ENCODE data around the gene FBXO21. TPM values are rescaled to one million over a fixed set of nuclear protein-coding genes. Genes with fewer than 3 reads are reported as not detected.

FBXO21 gene
- total RNA-seq, 6 donors from 2014 or later = 38.2 to 122 (median 59.0) TPM

- H3K4me1 ChIP-seq = no peaks in the 10 kb centered on the region
- H3K36me3 ChIP-seq = peaks cover 54 to 100% (median 73%) of the 10 kb centered on the region in 4 donors
- no peak for DNase-seq
- no peak overlapping the region for H3K4me3 ChIP-seq
- TF ChIP-seq, protein P1, sequence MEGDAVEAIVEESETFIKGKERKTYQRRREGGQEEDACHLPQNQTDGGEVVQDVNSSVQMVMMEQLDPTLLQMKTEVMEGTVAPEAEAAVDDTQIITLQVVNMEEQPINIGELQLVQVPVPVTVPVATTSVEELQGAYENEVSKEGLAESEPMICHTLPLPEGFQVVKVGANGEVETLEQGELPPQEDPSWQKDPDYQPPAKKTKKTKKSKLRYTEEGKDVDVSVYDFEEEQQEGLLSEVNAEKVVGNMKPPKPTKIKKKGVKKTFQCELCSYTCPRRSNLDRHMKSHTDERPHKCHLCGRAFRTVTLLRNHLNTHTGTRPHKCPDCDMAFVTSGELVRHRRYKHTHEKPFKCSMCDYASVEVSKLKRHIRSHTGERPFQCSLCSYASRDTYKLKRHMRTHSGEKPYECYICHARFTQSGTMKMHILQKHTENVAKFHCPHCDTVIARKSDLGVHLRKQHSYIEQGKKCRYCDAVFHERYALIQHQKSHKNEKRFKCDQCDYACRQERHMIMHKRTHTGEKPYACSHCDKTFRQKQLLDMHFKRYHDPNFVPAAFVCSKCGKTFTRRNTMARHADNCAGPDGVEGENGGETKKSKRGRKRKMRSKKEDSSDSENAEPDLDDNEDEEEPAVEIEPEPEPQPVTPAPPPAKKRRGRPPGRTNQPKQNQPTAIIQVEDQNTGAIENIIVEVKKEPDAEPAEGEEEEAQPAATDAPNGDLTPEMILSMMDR (IDR thresholded peaks at IDR 0.05) = no peak
- TF ChIP-seq POLR2A (IDR thresholded peaks at IDR 0.05) = no peak
- TF ChIP-seq POLR2AphosphoS5 (IDR thresholded peaks at IDR 0.05) = no peak
- TF ChIP-seq EP300 (IDR thresholded peaks at IDR 0.05) = no peak
- H3K9me3 ChIP-seq = no peaks in the 10 kb centered on the region
- no peak overlapping the region for H3K27ac ChIP-seq
- H3K27me3 ChIP-seq = no peaks in the 10 kb centered on the region
- no peak for ATAC-seq (ENCODE audit: low FRiP score in 2 of 2)
- WGBS, 2 donors = 87 to 98% methylated on average over 4 of the region's 4 CpGs
These were observed 24.2 kb downstream of the FBXO21 start for GRCh38 chr12:117166107-117166506.

DNA sequence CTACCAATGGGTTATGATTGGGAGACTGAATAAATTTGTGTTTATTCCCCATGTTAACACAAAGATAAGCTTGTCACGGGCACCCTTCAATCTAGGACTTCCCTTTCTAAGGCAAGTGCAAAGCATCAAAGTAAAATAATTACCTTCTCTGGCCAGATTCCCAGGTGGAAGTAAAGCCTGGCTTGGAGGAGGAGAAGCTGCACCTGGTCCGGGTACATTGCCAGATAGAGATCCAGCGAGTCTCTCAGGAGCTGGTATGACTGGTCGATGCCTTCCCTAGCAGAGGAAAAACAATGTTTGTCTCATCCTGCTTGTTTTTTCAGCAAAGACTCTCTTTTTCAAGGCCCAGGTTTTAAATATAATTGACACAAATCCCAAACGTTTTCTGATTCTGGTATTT is 24.9 kb downstream of the FBXO21 start:
- Histone ChIP-seq H3K27ac (no peak overlapping the region), H3K27me3 (no peaks in the 10 kb centered on the region), H3K9me3 (no peaks in the 10 kb centered on the region), H3K4me3 (no peak overlapping the region), H3K4me1 (no peaks in the 10 kb centered on the region), H3K36me3 (peaks cover 54 to 100% (median 73%) of the 10 kb centered on the region in 4 donors)
- 73 to 79% methylated on average over 4 to 5 of the region's 5 CpGs for WGBS, 2 donors
- TF ChIP-seq EP300 (IDR thresholded peaks at IDR 0.05) (no peak), POLR2AphosphoS5 (IDR thresholded peaks at IDR 0.05) (no peak), POLR2A (IDR thresholded peaks at IDR 0.05) (no peak)
- TF ChIP-seq, protein P1 (IDR thresholded peaks at IDR 0.05) = no peak
- no peak for ATAC-seq (ENCODE audit: low FRiP score in 2 of 2)
- no peak for DNase-seq

GRCh38 chr12:117162633-117163032 is 27.6 kb downstream of the FBXO21 start:
- TF ChIP-seq POLR2AphosphoS5 (IDR thresholded peaks at IDR 0.05) = no peak
- TF ChIP-seq, protein P1 (IDR thresholded peaks at IDR 0.05) = no peak
- TF ChIP-seq POLR2A (IDR thresholded peaks at IDR 0.05) = no peak
- no peak for TF ChIP-seq EP300 (IDR thresholded peaks at IDR 0.05)
- 85 to 87% methylated on average over 7 of the region's 7 CpGs for WGBS, 2 donors
- H3K36me3 ChIP-seq = peaks cover 63 to 95% (median 82%) of the 10 kb centered on the region in 4 donors
- H3K27me3 ChIP-seq = no peaks in the 10 kb centered on the region
- DNase-seq (no peak), ATAC-seq (ENCODE audit: low FRiP score in 2 of 2) (no peak)
- no peak overlapping the region for H3K4me3 ChIP-seq
- H3K9me3 ChIP-seq = no peaks in the 10 kb centered on the region
- no peak overlapping the region for H3K27ac ChIP-seq
- no peaks in the 10 kb centered on the region for H3K4me1 ChIP-seq

DNA sequence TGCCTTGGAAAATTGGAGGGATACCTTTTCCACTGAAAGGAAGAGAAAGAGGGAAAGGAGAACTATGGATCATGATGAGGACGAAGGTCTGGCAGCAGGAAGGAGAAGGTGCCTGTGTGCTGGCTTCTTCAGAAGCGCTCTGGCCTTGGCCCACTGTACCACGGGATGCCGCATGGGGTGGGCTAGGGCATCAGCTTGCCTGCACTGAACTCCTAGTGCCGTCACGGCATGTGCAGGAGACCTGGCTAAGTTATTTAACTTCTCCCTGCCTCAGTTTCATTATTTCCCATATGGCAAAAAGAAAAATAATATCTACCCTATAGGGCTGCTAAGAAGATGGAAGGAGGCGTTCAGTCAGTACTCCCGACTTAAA is 28.1 kb downstream of the FBXO21 start:
- 91 to 95% methylated on average over 8 of the region's 8 CpGs for WGBS, 2 donors

More for the DNA sequence above, 28.1 kb downstream of the FBXO21 start:
- Histone ChIP-seq H3K4me1 (no peaks in the 10 kb centered on the region), H3K27me3 (no peaks in the 10 kb centered on the region), H3K9me3 (no peaks in the 10 kb centered on the region), H3K27ac (no peak overlapping the region), H3K36me3 (peaks cover 63 to 96% (median 85%) of the 10 kb centered on the region in 4 donors), H3K4me3 (no peak overlapping the region)
- no peak for ATAC-seq (ENCODE audit: low FRiP score in 2 of 2)
- TF ChIP-seq POLR2A (IDR thresholded peaks at IDR 0.05) (no peak), EP300 (IDR thresholded peaks at IDR 0.05) (no peak), POLR2AphosphoS5 (IDR thresholded peaks at IDR 0.05) (no peak)
- TF ChIP-seq, protein P1 (IDR thresholded peaks at IDR 0.05) = no peak
- DNase-seq = no peak

Data from upper lobe of left lung (tissue), 6 donors.